Activated T-helper 17 cell treated with anti-CD3 and anti-CD28 coated beads, Interleukin-2, amount 50 U/mL, for 72 hours (primary cell): Measurements from ENCODE around the gene SLC30A4. TPM values are rescaled to one million over a fixed set of nuclear protein-coding genes. Genes with fewer than 3 reads are reported as not detected.

Source experiments
- ATAC-seq: fragments of 150-1000 bp; cut with Tn5 transposase; replicated peaks from 2 replicates; pipeline ENCODE4 v1.10.0; 2021; ENCODE audit warnings: mild to moderate bottlenecking, moderate library complexity
- H3K27ac Mint-ChIP-seq: one replicate; pipeline ENCODE4 v1.8.0; 2022; ENCODE audit warnings: mixed read lengths
- H3K27me3 Mint-ChIP-seq: one replicate; pipeline ENCODE4 v1.8.0; 2022; ENCODE audit warnings: mixed read lengths
- H3K36me3 Mint-ChIP-seq: one replicate; pipeline ENCODE4 v1.8.0; 2022; ENCODE audit warnings: low read depth, mild to moderate bottlenecking, mixed read lengths
- H3K4me1 Mint-ChIP-seq: one replicate; pipeline ENCODE4 v1.8.0; 2022; ENCODE audit warnings: mixed read lengths
- H3K4me3 Mint-ChIP-seq: one replicate; pipeline ENCODE4 v1.8.0; 2022; ENCODE audit warnings: mild to moderate bottlenecking, mixed read lengths
- H3K9me3 Mint-ChIP-seq: one replicate; pipeline ENCODE4 v1.8.0; 2022; ENCODE audit warnings: mixed read lengths
- total RNA-seq, 2 donors: library from RNA; stranded (reverse); gene quantifications; one replicate each; pipeline ENCODE4 v1.2.3, GENCODE V29; 2022

Gene SLC30A4
- total RNA-seq, 2 donors from 2014 or later = 1.1 to 2.1 TPM

DNA sequence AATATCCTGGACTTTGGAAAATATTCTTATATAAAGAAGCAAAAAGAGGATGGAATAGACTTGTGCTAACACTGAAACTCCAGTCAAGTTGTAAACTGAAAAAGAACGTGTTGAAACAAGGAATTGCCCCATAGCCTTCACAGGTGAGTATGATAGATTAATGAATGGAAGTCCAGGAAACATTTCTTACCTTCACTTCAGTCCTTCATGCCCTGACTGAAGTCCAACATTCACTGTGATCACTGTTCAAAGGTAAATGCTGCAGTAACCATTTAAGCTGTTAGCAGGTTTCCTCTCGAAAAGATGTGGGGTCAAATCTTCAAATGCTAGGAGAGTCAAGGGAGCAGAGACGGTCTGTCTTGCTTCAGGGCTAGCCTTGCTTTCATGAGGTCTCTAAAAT is 46.1 kb downstream of the SLC30A4 start:
- H3K4me3 Mint-ChIP-seq = no peak overlapping the region
- H3K4me1 Mint-ChIP-seq = no peaks in the 10 kb centered on the region
- H3K36me3 Mint-ChIP-seq = no peaks in the 10 kb centered on the region
- ATAC-seq = no peak
- no peak overlapping the region for H3K27ac Mint-ChIP-seq
- H3K9me3 Mint-ChIP-seq = no peaks in the 10 kb centered on the region
- peaks cover 10% of the 10 kb centered on the region for H3K27me3 Mint-ChIP-seq

DNA sequence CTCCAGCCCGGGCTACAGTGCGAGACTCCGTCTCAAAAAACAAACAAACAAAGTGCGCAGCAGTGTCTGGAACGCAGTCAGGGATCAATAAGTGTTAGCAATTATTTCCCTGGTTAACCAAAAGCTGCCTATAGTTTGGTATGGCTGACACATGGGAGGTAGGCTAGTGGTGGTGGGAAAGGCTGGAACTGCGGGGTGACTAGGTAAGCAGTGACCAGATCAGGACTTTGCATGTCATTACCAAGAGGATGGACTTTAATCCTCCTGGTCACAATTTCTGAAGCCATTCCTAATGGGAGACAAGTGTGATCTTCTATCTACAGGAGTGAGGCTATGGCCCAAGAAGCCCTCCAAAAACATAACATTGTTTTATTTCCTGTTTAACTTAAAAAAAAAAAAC is 47.8 kb downstream of the SLC30A4 start:
- Mint-ChIP-seq H3K4me3 (no peak overlapping the region), H3K4me1 (no peaks in the 10 kb centered on the region), H3K36me3 (no peaks in the 10 kb centered on the region), H3K27me3 (peaks cover 14% of the 10 kb centered on the region), H3K27ac (no peak overlapping the region), H3K9me3 (no peaks in the 10 kb centered on the region)
- no peak for ATAC-seq

GRCh38 chr15:45473068-45473467 is 49.5 kb downstream of the SLC30A4 start:
- peaks cover 23% of the 10 kb centered on the region for H3K27me3 Mint-ChIP-seq
- ATAC-seq = no peak
- H3K36me3 Mint-ChIP-seq = no peaks in the 10 kb centered on the region
- no peaks in the 10 kb centered on the region for H3K4me1 Mint-ChIP-seq
- H3K9me3 Mint-ChIP-seq = no peaks in the 10 kb centered on the region
- H3K4me3 Mint-ChIP-seq = no peak overlapping the region
- no peak overlapping the region for H3K27ac Mint-ChIP-seq

DNA sequence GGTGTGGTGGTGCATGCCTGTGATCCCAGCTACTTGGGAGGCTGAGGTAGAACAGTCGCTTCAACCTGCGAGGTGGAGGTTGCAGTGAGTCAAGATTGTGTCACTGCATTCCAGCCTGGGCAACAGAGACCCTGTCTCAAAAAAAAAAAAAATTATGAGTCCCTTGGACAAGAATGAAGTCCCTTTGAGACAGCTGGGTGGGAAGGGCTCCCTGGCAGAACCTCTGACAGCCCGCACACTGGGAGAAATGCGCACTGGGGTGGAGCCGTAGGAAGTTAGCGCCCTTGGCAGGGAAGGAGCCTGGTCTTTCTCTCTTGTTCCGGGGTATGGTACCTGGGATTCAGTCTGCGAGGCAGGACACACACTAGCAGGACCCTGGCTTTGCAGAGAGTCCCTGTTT is 51.4 kb downstream of the SLC30A4 start:
- Mint-ChIP-seq H3K36me3 (no peaks in the 10 kb centered on the region), H3K27me3 (peaks cover 26% of the 10 kb centered on the region), H3K9me3 (no peaks in the 10 kb centered on the region), H3K27ac (no peak overlapping the region), H3K4me3 (no peak overlapping the region), H3K4me1 (no peaks in the 10 kb centered on the region)
- no peak for ATAC-seq

GRCh38 chr15:45469441-45469840 is 53.1 kb downstream of the SLC30A4 start:
- no peak overlapping the region for H3K4me3 Mint-ChIP-seq
- H3K4me1 Mint-ChIP-seq = no peaks in the 10 kb centered on the region
- ATAC-seq = no peak
- H3K9me3 Mint-ChIP-seq = no peaks in the 10 kb centered on the region
- H3K27ac Mint-ChIP-seq = no peak overlapping the region
- peaks cover 26% of the 10 kb centered on the region for H3K27me3 Mint-ChIP-seq
- H3K36me3 Mint-ChIP-seq = no peaks in the 10 kb centered on the region

DNA sequence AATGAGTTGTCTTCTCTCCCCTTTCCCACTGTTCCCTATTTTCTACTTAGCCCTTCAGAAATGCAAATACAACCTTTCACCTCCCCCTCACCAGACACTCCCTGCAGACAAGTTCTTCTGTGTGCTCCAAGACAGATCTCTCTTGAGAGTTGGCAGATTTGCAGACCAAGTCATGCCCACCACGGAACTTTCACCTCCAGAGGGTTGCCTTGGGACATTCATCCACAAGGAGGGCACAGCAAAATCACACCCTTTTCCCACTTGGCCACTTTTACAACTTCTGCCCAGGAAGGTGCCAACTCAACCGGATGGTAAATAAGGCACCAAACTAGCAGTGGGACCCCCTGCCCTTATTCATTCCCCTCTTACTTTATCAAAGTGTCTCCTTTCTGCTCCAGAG is 53.5 kb downstream of the SLC30A4 start:
- Mint-ChIP-seq H3K4me1 (no peaks in the 10 kb centered on the region), H3K9me3 (no peaks in the 10 kb centered on the region), H3K27ac (no peak overlapping the region), H3K36me3 (no peaks in the 10 kb centered on the region), H3K27me3 (peaks cover 26% of the 10 kb centered on the region), H3K4me3 (no peak overlapping the region)
- no peak for ATAC-seq

- no peak overlapping the region for H3K27ac Mint-ChIP-seq
- H3K4me1 Mint-ChIP-seq = no peaks in the 10 kb centered on the region
- no peaks in the 10 kb centered on the region for H3K9me3 Mint-ChIP-seq
- H3K27me3 Mint-ChIP-seq = peaks cover 26% of the 10 kb centered on the region
- no peak overlapping the region for H3K4me3 Mint-ChIP-seq
- H3K36me3 Mint-ChIP-seq = no peaks in the 10 kb centered on the region
- ATAC-seq = no peak
Observed at GRCh38 chr15:45468294-45468693, 54.3 kb downstream of the SLC30A4 start.

GRCh38 chr15:45458746-45459403 is 63.7 kb downstream of the SLC30A4 start:
- no peak for ATAC-seq
- peak overlapping the region; percentile 93 for H3K4me3 Mint-ChIP-seq
- no peaks in the 10 kb centered on the region for H3K27me3 Mint-ChIP-seq
- H3K27ac Mint-ChIP-seq = no peak overlapping the region
- peaks cover 6% of the 10 kb centered on the region for H3K36me3 Mint-ChIP-seq
- peaks cover 30% of the 10 kb centered on the region for H3K4me1 Mint-ChIP-seq
- no peaks in the 10 kb centered on the region for H3K9me3 Mint-ChIP-seq

- Mint-ChIP-seq H3K4me1 (peaks cover 31% of the 10 kb centered on the region), H3K27ac (peak overlapping the region; percentile 88), H3K36me3 (peaks cover 6% of the 10 kb centered on the region), H3K9me3 (no peaks in the 10 kb centered on the region), H3K4me3 (peak overlapping the region; percentile 93), H3K27me3 (no peaks in the 10 kb centered on the region)
- ATAC-seq = peak; percentile 53
Observed at GRCh38 chr15:45457641-45458539, 64.7 kb downstream of the SLC30A4 start.

- H3K36me3 Mint-ChIP-seq = peaks cover 6% of the 10 kb centered on the region
- no peak for ATAC-seq
- H3K27me3 Mint-ChIP-seq = no peaks in the 10 kb centered on the region
Observed at GRCh38 chr15:45457220-45457619, 65.3 kb downstream of the SLC30A4 start.

GRCh38 chr15:45456212-45457106 is 66.1 kb downstream of the SLC30A4 start:
- peak overlapping the region; percentile 88 for H3K27ac Mint-ChIP-seq
- peaks cover 6% of the 10 kb centered on the region for H3K36me3 Mint-ChIP-seq
- H3K4me1 Mint-ChIP-seq = peaks cover 31% of the 10 kb centered on the region
- peak overlapping the region; percentile 93 for H3K4me3 Mint-ChIP-seq
- ATAC-seq = peak; percentile 73
- H3K27me3 Mint-ChIP-seq = no peaks in the 10 kb centered on the region
- no peaks in the 10 kb centered on the region for H3K9me3 Mint-ChIP-seq

More at GRCh38 chr15:45457220-45457619, 65.3 kb downstream of the SLC30A4 start:
- Mint-ChIP-seq H3K27ac (peak overlapping the region; percentile 88), H3K4me3 (peak overlapping the region; percentile 93), H3K4me1 (peaks cover 31% of the 10 kb centered on the region), H3K9me3 (no peaks in the 10 kb centered on the region)

DNA sequence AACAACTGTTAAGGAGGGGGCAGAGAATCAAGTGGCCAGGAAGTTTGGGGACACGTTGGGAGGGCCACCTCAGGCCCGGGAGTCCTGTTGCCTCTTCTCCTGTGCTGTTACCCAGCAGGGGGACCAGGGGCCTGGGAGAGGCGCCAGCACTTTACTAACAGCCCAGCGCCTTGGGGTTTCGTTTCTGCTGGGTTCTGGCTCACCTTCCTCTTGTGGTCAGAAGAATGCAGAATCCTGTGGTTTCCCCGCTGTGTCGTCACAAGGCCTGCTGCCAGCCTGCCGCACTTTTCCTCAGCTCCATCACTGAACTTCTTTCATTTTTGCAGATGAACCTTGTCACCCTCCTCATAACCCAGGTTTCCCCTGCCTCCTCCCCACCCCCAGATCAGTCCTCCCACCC is 67.7 kb downstream of the SLC30A4 start:
- peaks cover 31% of the 10 kb centered on the region for H3K4me1 Mint-ChIP-seq
- ATAC-seq = peak; percentile 73
- H3K27me3 Mint-ChIP-seq = no peaks in the 10 kb centered on the region
- no peaks in the 10 kb centered on the region for H3K9me3 Mint-ChIP-seq
- peaks cover 6% of the 10 kb centered on the region for H3K36me3 Mint-ChIP-seq
- H3K27ac Mint-ChIP-seq = peak overlapping the region; percentile 88
- peak overlapping the region; percentile 93 for H3K4me3 Mint-ChIP-seq

DNA sequence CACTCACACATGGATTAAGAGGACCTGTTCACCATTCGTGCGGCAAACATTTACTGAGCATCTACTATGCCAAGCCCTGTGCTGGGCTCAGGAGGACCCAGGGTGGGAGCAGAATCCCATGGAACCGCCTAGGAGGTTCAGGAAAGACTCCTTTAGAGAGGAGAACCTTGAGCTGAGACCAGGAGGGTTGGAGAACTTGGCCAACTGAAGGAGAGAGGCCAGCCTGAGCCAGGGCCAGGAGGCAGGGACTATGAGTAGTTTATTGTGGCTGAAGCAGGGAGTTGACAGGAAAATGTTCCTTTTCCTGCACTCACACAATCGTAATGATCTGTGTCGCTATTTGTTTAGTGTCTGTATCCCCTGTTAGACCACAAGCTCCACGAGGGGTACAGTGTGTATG is 71.3 kb downstream of the SLC30A4 start:
- no peak overlapping the region for H3K27ac Mint-ChIP-seq
- ATAC-seq = no peak
- H3K4me3 Mint-ChIP-seq = no peak overlapping the region
- no peaks in the 10 kb centered on the region for H3K27me3 Mint-ChIP-seq
- H3K36me3 Mint-ChIP-seq = peaks cover under 1% of the 10 kb centered on the region
- peaks cover 19% of the 10 kb centered on the region for H3K4me1 Mint-ChIP-seq
- H3K9me3 Mint-ChIP-seq = no peaks in the 10 kb centered on the region
